Measurements from ENCODE around the gene SCD5.

- TF ChIP-seq CTCF (IDR thresholded peaks at IDR 0.05; ENCODE audit: insufficient read depth, low read length): no peak
- TF ChIP-seq POLR2AphosphoS5 (IDR thresholded peaks at IDR 0.05; ENCODE audit: low read depth): no peak
- no peak for TF ChIP-seq REST (IDR thresholded peaks at IDR 0.05; ENCODE audit: insufficient replicate concordance, low read depth)
These were observed 110.4 kb downstream of the SCD5 start for GRCh38 chr4:82688091-82688795.

All from HL-60 (cell line).